Left ventricle myocardium inferior (tissue), 1 donor: ENCODE measurements around the gene FIGLA. TPM values are rescaled to one million over a fixed set of nuclear protein-coding genes. Genes with fewer than 3 reads are reported as not detected.

ENCODE experiments used
- DNase-seq: peaks from one replicate; pipeline ENCODE4 v3.0.0-alpha.2; 2020
- H3K27ac ChIP-seq: fragments of 200-600 bp; replicated peaks from 2 replicates; pipeline ENCODE4 v1.8.0; 2021
- H3K27me3 ChIP-seq: fragments of 200-600 bp; 2 replicates; pipeline ENCODE4 v1.8.0; 2021; ENCODE audit warnings: low read depth
- H3K36me3 ChIP-seq: fragments of 200-600 bp; 2 replicates; pipeline ENCODE4 v1.8.0; 2021
- H3K4me1 ChIP-seq: fragments of 200-600 bp; 2 replicates; pipeline ENCODE4 v1.8.0; 2021
- H3K4me3 ChIP-seq: fragments of 200-600 bp; 2 replicates; pipeline ENCODE4 v1.8.0; 2021; ENCODE audit warnings: mild to moderate bottlenecking, moderate library complexity
- H3K9me3 ChIP-seq: fragments of 200-600 bp; replicated peaks from 2 replicates; pipeline ENCODE4 v1.8.0; 2021
- intact Hi-C: fragments of 100-400 bp; cut with micrococcal nuclease; formaldehyde crosslinking; loops from one replicate; pipeline ENCODE4 v1.11.0; 2022
- total RNA-seq: library from RNA; stranded (reverse); fragmentation: NEBNext Ultra II Directional; extraction: Animal tissue kit (Norgen Biotek cat#: 25700); gene quantifications from one replicate; pipeline ENCODE4 v1.2.1, GENCODE V29; 2021
- TF ChIP-seq, protein P1 (sequence below): fragments of 200-600 bp; IDR thresholded peaks from 2 replicates; pipeline ENCODE4 v1.8.0; 2021; ENCODE audit warnings: antibody characterized with exemption, mild to moderate bottlenecking, borderline replicate concordance
- donor health status: DM: no; HTN: yes; CAD: no; lungs with severe emphysema.

Gene FIGLA
- total RNA-seq, 1 donor from 2014 or later: not detected

DNA sequence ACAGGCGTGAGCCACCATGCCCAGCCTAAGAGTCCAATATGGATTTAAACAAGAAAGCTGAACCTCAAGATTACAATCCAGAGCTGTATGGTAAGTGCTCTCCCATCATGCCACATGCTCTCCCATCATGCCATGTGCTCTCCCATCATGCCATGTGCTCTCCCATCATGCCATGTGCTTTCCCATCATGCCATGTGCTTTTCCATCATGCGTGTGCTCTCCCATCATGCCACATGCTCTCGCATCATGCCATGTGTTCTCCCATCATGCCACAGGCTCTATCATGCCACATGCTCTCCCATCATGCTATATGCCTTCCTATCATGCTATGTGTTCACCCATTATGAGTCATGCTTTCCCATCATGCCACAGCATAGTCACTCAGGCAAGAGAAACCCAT, 43.2 kb downstream of the FIGLA start:
- intact Hi-C loops: no loop called here
- H3K4me3 ChIP-seq: no peak overlapping the region
- TF ChIP-seq, protein P1, sequence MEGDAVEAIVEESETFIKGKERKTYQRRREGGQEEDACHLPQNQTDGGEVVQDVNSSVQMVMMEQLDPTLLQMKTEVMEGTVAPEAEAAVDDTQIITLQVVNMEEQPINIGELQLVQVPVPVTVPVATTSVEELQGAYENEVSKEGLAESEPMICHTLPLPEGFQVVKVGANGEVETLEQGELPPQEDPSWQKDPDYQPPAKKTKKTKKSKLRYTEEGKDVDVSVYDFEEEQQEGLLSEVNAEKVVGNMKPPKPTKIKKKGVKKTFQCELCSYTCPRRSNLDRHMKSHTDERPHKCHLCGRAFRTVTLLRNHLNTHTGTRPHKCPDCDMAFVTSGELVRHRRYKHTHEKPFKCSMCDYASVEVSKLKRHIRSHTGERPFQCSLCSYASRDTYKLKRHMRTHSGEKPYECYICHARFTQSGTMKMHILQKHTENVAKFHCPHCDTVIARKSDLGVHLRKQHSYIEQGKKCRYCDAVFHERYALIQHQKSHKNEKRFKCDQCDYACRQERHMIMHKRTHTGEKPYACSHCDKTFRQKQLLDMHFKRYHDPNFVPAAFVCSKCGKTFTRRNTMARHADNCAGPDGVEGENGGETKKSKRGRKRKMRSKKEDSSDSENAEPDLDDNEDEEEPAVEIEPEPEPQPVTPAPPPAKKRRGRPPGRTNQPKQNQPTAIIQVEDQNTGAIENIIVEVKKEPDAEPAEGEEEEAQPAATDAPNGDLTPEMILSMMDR: no peak
- DNase-seq: no peak
- H3K27ac ChIP-seq: no peak overlapping the region
- no peaks in the 10 kb centered on the region for H3K4me1 ChIP-seq
- no peaks in the 10 kb centered on the region for H3K36me3 ChIP-seq
- H3K9me3 ChIP-seq: no peaks in the 10 kb centered on the region
- peaks cover 22% of the 10 kb centered on the region for H3K27me3 ChIP-seq

DNA sequence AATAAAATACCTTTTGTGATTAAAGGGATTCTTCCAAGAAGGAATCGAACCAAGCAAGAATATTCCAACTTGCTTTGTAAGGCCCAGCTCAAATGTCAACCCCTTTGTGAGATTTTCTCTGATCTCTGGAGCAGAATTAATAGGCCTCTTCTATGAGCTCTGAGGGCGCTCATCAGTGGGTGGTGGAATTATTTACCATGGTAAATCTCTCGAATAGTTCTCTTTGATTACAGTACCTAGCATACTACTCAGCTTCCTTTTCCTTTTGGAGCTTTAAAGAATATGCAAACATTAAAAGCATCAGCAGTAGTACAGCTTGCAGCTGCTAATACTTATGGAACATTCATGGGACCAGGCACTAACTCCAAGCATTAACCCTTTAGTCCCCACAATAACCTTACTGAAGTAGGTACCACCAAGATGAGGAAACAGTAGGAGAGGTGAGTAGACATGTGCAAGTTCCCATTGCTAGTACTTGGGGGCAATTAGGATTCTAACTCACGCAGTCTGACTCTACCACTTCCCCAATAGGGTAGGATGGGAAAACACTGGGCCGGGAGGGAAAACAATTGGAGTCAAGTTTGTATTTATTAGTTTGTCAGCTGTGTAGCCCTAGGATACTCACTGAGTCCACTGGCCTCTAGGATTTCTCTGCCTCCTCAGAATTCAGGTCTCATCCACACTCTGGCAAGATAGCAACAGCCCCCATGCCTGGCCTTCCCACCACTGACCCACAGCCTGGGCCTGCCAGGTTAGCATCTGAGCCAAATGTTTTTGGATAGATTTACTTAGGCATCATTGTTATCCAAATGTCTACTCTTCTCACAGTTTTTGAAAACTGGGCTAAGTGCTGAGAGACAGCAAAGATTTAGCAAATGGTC, 44.1 kb downstream of the FIGLA start:
- peaks cover 21% of the 10 kb centered on the region for H3K27me3 ChIP-seq
- no peaks in the 10 kb centered on the region for H3K36me3 ChIP-seq
- no peak overlapping the region for H3K27ac ChIP-seq
- TF ChIP-seq, protein P1: no peak
- no peaks in the 10 kb centered on the region for H3K4me1 ChIP-seq
- no peak for DNase-seq
- no peaks in the 10 kb centered on the region for H3K9me3 ChIP-seq
- intact Hi-C loops: no loop called here
- H3K4me3 ChIP-seq: no peak overlapping the region

DNA sequence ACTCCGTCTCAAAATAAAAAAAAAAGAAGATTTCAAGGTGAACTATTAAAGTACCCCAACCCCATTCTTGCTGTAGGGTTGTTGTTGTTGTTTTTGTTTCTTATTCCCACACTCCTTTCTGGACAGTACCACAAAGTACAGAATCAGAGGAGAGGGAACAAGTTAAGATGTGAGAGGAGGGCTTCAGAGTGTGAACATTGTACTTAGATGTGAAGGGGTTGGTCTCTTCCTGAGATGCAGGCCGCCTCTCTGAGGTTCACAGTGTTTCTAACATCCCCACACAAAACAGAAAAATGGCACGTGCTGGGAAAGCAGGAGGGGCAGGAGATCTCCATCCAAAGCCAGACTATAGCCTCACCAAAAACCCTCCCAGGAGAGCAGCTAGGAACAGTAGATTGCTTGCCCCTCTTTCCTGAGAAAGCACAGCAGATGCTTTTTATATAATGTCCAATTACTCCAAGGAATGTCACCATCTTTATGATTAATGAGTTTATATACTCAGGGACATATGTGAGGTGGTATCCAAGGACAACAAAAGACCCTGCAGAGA, 45.1 kb downstream of the FIGLA start:
- H3K27ac ChIP-seq: no peak overlapping the region
- intact Hi-C loops: no loop called here
- no peaks in the 10 kb centered on the region for H3K4me1 ChIP-seq
- H3K36me3 ChIP-seq: no peaks in the 10 kb centered on the region
- TF ChIP-seq, protein P1: no peak
- no peak overlapping the region for H3K4me3 ChIP-seq
- H3K9me3 ChIP-seq: peaks cover 2% of the 10 kb centered on the region
- peaks cover 21% of the 10 kb centered on the region for H3K27me3 ChIP-seq
- no peak for DNase-seq

DNA sequence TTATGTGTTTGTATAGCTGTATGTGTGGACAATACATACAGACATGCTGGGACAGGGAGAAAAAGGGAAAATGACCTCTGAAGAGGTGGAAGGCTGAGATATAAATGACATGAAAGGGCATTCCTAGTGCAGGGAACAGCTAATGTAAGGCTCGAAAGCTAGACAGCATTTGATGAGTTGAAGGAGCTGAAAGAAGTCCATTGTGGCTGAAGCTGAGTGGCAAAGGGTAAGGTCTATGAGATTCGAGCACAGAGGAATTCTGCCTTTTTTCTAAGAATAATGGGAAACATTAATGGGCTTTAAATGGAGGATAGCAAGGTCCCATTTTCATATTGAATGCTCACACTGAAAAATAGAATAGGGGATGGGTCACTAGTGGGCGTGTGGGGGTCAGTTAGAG, 46.0 kb downstream of the FIGLA start:
- no peak overlapping the region for H3K27ac ChIP-seq
- H3K27me3 ChIP-seq: peaks cover 12% of the 10 kb centered on the region
- peaks cover 9% of the 10 kb centered on the region for H3K9me3 ChIP-seq
- intact Hi-C loops: no loop called here
- H3K4me1 ChIP-seq: no peaks in the 10 kb centered on the region
- no peak for DNase-seq
- TF ChIP-seq, protein P1: no peak
- no peaks in the 10 kb centered on the region for H3K36me3 ChIP-seq
- no peak overlapping the region for H3K4me3 ChIP-seq

DNA sequence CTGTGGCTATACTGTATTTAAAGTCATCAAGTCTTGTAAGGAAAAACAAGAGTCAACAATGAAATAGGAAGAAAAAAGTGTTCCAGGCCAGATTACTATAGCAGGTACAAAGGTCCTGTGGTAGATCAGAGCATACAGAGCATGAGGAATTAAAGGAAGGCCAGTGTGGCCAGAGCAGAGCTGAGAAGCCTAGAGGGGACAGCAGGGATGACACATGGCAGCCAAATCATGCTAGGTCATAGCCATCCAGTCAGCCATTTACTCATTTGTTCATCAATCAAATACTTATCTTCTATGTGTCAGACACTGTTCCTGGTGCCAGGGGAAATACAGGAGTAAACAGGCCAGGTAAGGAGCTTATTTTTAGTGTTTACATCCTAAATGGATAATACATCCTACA, 46.8 kb downstream of the FIGLA start:
- H3K9me3 ChIP-seq: peaks cover 9% of the 10 kb centered on the region
- intact Hi-C loops: no loop called here
- no peak overlapping the region for H3K27ac ChIP-seq
- no peak overlapping the region for H3K4me3 ChIP-seq
- H3K36me3 ChIP-seq: no peaks in the 10 kb centered on the region
- no peaks in the 10 kb centered on the region for H3K4me1 ChIP-seq
- no peak for DNase-seq
- H3K27me3 ChIP-seq: peaks cover 5% of the 10 kb centered on the region
- TF ChIP-seq, protein P1: no peak
